Right lobe of liver (tissue), 6 donors: ENCODE measurements around the gene ADAM12. TPM values are rescaled to one million over a fixed set of nuclear protein-coding genes. Genes with fewer than 3 reads are reported as not detected.
A peak's percentile ranks its signal among the peaks of the same experiment; 100 is the strongest.

Experiments
- ATAC-seq, 4 donors: fragments of 200-7000 bp; cut with Tn5 transposase; one replicate each; pipeline ENCODE4 v1.9.1; 2020; ENCODE audit warnings: mild to moderate bottlenecking in 4 of 4, moderate library complexity in 4 of 4
- DNase-seq, 3 donors: peaks; one replicate each; pipeline ENCODE4 v3.0.0-alpha.2; 2020
- H3K27ac ChIP-seq, 3 donors: fragments of 200-600 bp; one replicate each; pipeline ENCODE4 v1.8.0; 2022
- H3K27me3 ChIP-seq, 2 donors: fragments of 200-600 bp; one replicate each; pipeline ENCODE4 v1.8.0; 2022
- H3K36me3 ChIP-seq, 4 donors: fragments of 200-600 bp; sonication (generic) in 1 of 4; one replicate each; pipeline versions ENCODE4 v1.5.1 to v1.8.0; 2017 to 2022; ENCODE audit warnings: control low read depth in 1 of 4
- H3K4me1 ChIP-seq, 4 donors: fragments of 200-600 bp; sonication (generic) in 1 of 4; one replicate each; pipeline versions ENCODE4 v1.5.1 to v1.8.0; 2017 to 2022; ENCODE audit warnings: control low read depth in 1 of 4
- H3K4me3 ChIP-seq, 3 donors: fragments of 200-600 bp; one replicate each; pipeline ENCODE4 v1.8.0; 2022
- H3K9me3 ChIP-seq, 4 donors: fragments of 200-600 bp; sonication (generic) in 1 of 4; one replicate each; pipeline versions ENCODE4 v1.5.1 to v1.8.0; 2017 to 2022; ENCODE audit warnings: control low read depth in 1 of 4
- POLR2A ChIP-seq: fragments of 450-650 bp; IDR thresholded peaks from one replicate; pipeline ENCODE4 v1.6.1; 2017; ENCODE audit warnings: antibody characterized with exemption, mild to moderate bottlenecking
- WGBS: methylation state at CpG from one replicate; pipeline ENCODE4 v1.1.6; 2018; ENCODE audit warnings: low coverage, low lambda C conversion rate; ENCODE audit not compliant: insufficient coverage; ENCODE audit errors: missing lambda C conversion rate; 5-methylcytosine and 5-hydroxymethylcytosine counted together
- intact Hi-C, 2 donors: fragments of 100-400 bp; cut with DNase I; formaldehyde crosslinking; loops; one replicate each; pipeline versions ENCODE4 v1.11.2 to v1.14.1; 2022
- total RNA-seq, 6 experiments: library from RNA; depleted of rRNA in 2 of 6; stranded (reverse); fragments of >200 nt in 2 of 6; fragmentation: NEBNext Ultra II Directional in 3 of 6; extraction: Animal tissue kit (Norgen Biotek cat#: 25700) in 3 of 6; gene quantifications; one replicate each; pipeline versions ENCODE4 v1.1.0 to v1.2.4, GENCODE V29; 2016 to 2023
- TF ChIP-seq, protein P1 (sequence below), 4 donors: fragments of 200-600 bp in 3 of 4; fragments of 450-650 bp in 1 of 4; IDR thresholded peaks; one replicate each; pipeline versions ENCODE4 v1.5.1 to v1.8.0; 2016 to 2022; ENCODE audit warnings: antibody characterized with exemption in 4 of 4, mild to moderate bottlenecking in 2 of 4
- donor health status: DM: no; HTN: yes; CAD: no.
- donor health status: DM: no; HTN: no; CAD: no.
- donor health status: DM: no; HTN: no; CAD: no.
- donor health status: DM: no; HTN: yes; CAD: no.
- donor health status: DM: no; HTN: yes; CAD: no.

Gene ADAM12
- total RNA-seq, 6 experiments from 2014 or later = 0.06 to 1.3 (median 0.48) TPM; not detected in 2

- H3K27ac ChIP-seq = no peak overlapping the region
- intact Hi-C loops = no loop called here
- ATAC-seq (peak in 1 of 4 donors; percentile 14), DNase-seq (no peak)
- no peaks in the 10 kb centered on the region for H3K4me1 ChIP-seq
- H3K4me3 ChIP-seq = no peak overlapping the region
- no peaks in the 10 kb centered on the region for H3K9me3 ChIP-seq
- no peaks in the 10 kb centered on the region for H3K36me3 ChIP-seq
- 55% methylated on average over 3 of the region's 5 CpGs for WGBS
- no peak for TF ChIP-seq POLR2A
- TF ChIP-seq, protein P1, sequence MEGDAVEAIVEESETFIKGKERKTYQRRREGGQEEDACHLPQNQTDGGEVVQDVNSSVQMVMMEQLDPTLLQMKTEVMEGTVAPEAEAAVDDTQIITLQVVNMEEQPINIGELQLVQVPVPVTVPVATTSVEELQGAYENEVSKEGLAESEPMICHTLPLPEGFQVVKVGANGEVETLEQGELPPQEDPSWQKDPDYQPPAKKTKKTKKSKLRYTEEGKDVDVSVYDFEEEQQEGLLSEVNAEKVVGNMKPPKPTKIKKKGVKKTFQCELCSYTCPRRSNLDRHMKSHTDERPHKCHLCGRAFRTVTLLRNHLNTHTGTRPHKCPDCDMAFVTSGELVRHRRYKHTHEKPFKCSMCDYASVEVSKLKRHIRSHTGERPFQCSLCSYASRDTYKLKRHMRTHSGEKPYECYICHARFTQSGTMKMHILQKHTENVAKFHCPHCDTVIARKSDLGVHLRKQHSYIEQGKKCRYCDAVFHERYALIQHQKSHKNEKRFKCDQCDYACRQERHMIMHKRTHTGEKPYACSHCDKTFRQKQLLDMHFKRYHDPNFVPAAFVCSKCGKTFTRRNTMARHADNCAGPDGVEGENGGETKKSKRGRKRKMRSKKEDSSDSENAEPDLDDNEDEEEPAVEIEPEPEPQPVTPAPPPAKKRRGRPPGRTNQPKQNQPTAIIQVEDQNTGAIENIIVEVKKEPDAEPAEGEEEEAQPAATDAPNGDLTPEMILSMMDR (IDR thresholded peaks at IDR 0.05) = no peak
- no peaks in the 10 kb centered on the region for H3K27me3 ChIP-seq
Observed at GRCh38 chr10:126157189-126157588, 231.1 kb downstream of the ADAM12 start.

DNA sequence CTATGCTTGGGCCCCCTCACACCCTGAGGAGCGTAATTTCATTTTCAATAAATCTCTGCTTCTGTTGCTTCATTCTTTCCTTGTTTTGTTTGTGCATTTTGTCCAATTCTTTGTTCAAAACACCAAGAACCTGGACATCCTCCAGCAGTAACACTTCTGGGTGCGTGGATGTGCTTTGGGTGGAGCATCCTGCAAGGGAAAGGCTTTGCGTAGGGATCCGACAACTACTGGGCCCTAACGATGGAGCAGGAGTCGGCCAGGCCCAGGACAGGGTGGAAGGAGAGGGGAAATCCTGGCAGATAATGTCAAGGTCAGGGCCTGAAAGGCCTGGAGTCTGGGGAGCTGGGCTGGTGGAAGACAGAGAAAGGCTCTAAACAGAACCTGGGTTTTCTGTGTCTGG, 231.8 kb downstream of the ADAM12 start:
- Histone ChIP-seq H3K27me3 (no peaks in the 10 kb centered on the region), H3K4me1 (no peaks in the 10 kb centered on the region), H3K27ac (no peak overlapping the region), H3K4me3 (no peak overlapping the region), H3K9me3 (no peaks in the 10 kb centered on the region), H3K36me3 (no peaks in the 10 kb centered on the region)
- WGBS = 41% methylated on average over 6 of the region's 6 CpGs
- intact Hi-C loops = no loop called here
- TF ChIP-seq, protein P1 (IDR thresholded peaks at IDR 0.05) = no peak
- TF ChIP-seq POLR2A = no peak
- ATAC-seq (peak; percentile 61 to 70 (median 66)), DNase-seq (no peak)

GRCh38 chr10:126156012-126156411, 232.3 kb downstream of the ADAM12 start:
- Histone ChIP-seq H3K36me3 (no peaks in the 10 kb centered on the region), H3K4me1 (no peaks in the 10 kb centered on the region), H3K9me3 (no peaks in the 10 kb centered on the region), H3K27me3 (no peaks in the 10 kb centered on the region), H3K27ac (no peak overlapping the region), H3K4me3 (no peak overlapping the region)
- no peak for DNase-seq
- intact Hi-C loops = no loop called here
- WGBS = 31% methylated on average over 7 of the region's 7 CpGs
- ATAC-seq = peak in 2 of 4 donors; percentile 28 to 47
- TF ChIP-seq POLR2A = no peak
- TF ChIP-seq, protein P1 (IDR thresholded peaks at IDR 0.05) = no peak

GRCh38 chr10:126155528-126155927, 232.7 kb downstream of the ADAM12 start:
- Histone ChIP-seq H3K27me3 (no peaks in the 10 kb centered on the region), H3K4me1 (no peaks in the 10 kb centered on the region), H3K27ac (no peak overlapping the region), H3K36me3 (no peaks in the 10 kb centered on the region), H3K9me3 (no peaks in the 10 kb centered on the region), H3K4me3 (no peak overlapping the region)
- ATAC-seq = no peak
- 42% methylated on average over 2 of the region's 3 CpGs for WGBS
- TF ChIP-seq, protein P1 (IDR thresholded peaks at IDR 0.05) = no peak
- no peak for TF ChIP-seq POLR2A
- DNase-seq = no peak
- intact Hi-C loops = no loop called here
